Left lung (tissue), 10 donors: ENCODE data around the gene HMBS. TPM values are rescaled to one million over a fixed set of nuclear protein-coding genes. Genes with fewer than 3 reads are reported as not detected.

Source experiments
- ATAC-seq: fragments of 200-7000 bp; cut with Tn5 transposase; one replicate; pipeline ENCODE4 v1.9.1; 2020; ENCODE audit warnings: moderate library complexity
- DNase-seq, 4 donors: peaks; one replicate each; pipeline ENCODE4 v3.0.0-alpha.2; 2013 to 2020
- H3K27ac ChIP-seq, 2 donors: fragments of 200-600 bp; sonication (generic) in 1 of 2; one replicate each; pipeline versions ENCODE4 v1.5.0 to v1.8.0; 2020 to 2021
- H3K27me3 ChIP-seq, 2 donors: fragments of 200-600 bp; sonication (generic) in 1 of 2; one replicate each; pipeline versions ENCODE4 v1.5.0 to v1.8.0; 2020 to 2021
- H3K36me3 ChIP-seq, 2 donors: fragments of 200-600 bp; sonication (generic) in 1 of 2; one replicate each; pipeline versions ENCODE4 v1.5.0 to v1.8.0; 2020 to 2021
- H3K4me1 ChIP-seq, 2 donors: fragments of 200-600 bp; one replicate each; pipeline ENCODE4 v1.8.0; 2021
- H3K4me3 ChIP-seq, 2 donors: fragments of 200-600 bp; sonication (generic) in 1 of 2; one replicate each; pipeline versions ENCODE4 v1.5.0 to v1.8.0; 2020 to 2021; ENCODE audit warnings: mild to moderate bottlenecking in 1 of 2
- H3K9me3 ChIP-seq, 2 donors: fragments of 200-600 bp; sonication (generic) in 1 of 2; one replicate each; pipeline versions ENCODE4 v1.5.0 to v1.8.0; 2020 to 2021
- intact Hi-C, 2 donors: fragments of 100-400 bp; cut with DNase I; formaldehyde crosslinking; loops; one replicate each; pipeline versions ENCODE4 v1.11.2 to v1.14.2; 2022
- polyA plus RNA-seq, 6 donors: library from polyadenylated mRNA; unstranded; fragments of 120-200 nt; gene quantifications; one replicate each; pipeline ENCODE4 v1.2.1, GENCODE V29; 2013; ENCODE audit not compliant: insufficient read length in 6 of 6
- total RNA-seq, 2 donors: library from RNA; stranded (reverse); fragmentation: NEBNext Ultra II Directional; extraction: Animal tissue kit (Norgen Biotek cat#: 25700); gene quantifications; one replicate each; pipeline ENCODE4 v1.2.1, GENCODE V29; 2021
- TF ChIP-seq, protein P1 (sequence below), 2 donors: fragments of 200-600 bp; sonication (generic) in 1 of 2; IDR thresholded peaks; one replicate each; pipeline versions ENCODE4 v1.5.0 to v1.8.0; 2021; ENCODE audit warnings: antibody characterized with exemption in 2 of 2
- donor health status: DM: no; HTN: yes; CAD: no.
- donor health status: DM: no; HTN: no; CAD: no.

The HMBS gene
- total and polyA plus RNA-seq, 8 donors: 16.5 to 32.0 (median 24.1) TPM

DNA sequence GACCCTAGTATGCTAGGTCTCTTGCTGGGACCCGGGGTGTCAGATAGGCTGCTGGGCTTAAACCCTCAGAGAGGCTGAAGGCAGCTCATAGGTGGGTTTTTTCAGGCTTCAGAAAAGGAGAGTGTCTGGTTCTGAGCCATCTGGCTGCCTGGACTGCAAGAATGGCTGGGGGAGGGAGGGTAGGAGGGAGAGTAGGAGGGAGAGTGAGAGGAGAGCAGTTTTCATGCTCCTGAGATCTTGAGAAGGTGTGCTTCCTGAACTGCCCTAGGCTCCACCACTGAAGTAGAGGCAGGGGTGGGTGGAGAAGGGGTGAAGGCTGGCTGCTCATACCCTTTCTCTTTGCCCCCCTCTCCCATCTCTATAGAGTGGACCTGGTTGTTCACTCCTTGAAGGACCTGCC, 4.6 kb downstream of the HMBS start:
- Histone ChIP-seq H3K4me1 (peaks cover 24 to 59% of the 10 kb centered on the region in 2 donors), H3K4me3 (no peak overlapping the region), H3K9me3 (no peaks in the 10 kb centered on the region), H3K27ac (no peak overlapping the region), H3K27me3 (no peaks in the 10 kb centered on the region), H3K36me3 (peaks cover 0 to 9% of the 10 kb centered on the region in 2 donors)
- TF ChIP-seq, protein P1, sequence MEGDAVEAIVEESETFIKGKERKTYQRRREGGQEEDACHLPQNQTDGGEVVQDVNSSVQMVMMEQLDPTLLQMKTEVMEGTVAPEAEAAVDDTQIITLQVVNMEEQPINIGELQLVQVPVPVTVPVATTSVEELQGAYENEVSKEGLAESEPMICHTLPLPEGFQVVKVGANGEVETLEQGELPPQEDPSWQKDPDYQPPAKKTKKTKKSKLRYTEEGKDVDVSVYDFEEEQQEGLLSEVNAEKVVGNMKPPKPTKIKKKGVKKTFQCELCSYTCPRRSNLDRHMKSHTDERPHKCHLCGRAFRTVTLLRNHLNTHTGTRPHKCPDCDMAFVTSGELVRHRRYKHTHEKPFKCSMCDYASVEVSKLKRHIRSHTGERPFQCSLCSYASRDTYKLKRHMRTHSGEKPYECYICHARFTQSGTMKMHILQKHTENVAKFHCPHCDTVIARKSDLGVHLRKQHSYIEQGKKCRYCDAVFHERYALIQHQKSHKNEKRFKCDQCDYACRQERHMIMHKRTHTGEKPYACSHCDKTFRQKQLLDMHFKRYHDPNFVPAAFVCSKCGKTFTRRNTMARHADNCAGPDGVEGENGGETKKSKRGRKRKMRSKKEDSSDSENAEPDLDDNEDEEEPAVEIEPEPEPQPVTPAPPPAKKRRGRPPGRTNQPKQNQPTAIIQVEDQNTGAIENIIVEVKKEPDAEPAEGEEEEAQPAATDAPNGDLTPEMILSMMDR (IDR thresholded peaks at IDR 0.05): no peak
- DNase-seq (no peak), ATAC-seq (no peak)
- intact Hi-C loops: no loop called here

- TF ChIP-seq, protein P1 (IDR thresholded peaks at IDR 0.05): no peak
- H3K4me1 ChIP-seq: peaks cover 17 to 53% of the 10 kb centered on the region in 2 donors
- ATAC-seq: no peak
- H3K36me3 ChIP-seq: peaks cover 0 to 9% of the 10 kb centered on the region in 2 donors
- H3K27me3 ChIP-seq: no peaks in the 10 kb centered on the region
- no peak overlapping the region for H3K27ac ChIP-seq
- DNase-seq: peak in 1 of 4 donors; percentile 64
- intact Hi-C loops: no loop called here
- no peak overlapping the region for H3K4me3 ChIP-seq
- no peaks in the 10 kb centered on the region for H3K9me3 ChIP-seq
Measured at GRCh38 chr11:119091178-119091577, 6.5 kb downstream of the HMBS start.

DNA sequence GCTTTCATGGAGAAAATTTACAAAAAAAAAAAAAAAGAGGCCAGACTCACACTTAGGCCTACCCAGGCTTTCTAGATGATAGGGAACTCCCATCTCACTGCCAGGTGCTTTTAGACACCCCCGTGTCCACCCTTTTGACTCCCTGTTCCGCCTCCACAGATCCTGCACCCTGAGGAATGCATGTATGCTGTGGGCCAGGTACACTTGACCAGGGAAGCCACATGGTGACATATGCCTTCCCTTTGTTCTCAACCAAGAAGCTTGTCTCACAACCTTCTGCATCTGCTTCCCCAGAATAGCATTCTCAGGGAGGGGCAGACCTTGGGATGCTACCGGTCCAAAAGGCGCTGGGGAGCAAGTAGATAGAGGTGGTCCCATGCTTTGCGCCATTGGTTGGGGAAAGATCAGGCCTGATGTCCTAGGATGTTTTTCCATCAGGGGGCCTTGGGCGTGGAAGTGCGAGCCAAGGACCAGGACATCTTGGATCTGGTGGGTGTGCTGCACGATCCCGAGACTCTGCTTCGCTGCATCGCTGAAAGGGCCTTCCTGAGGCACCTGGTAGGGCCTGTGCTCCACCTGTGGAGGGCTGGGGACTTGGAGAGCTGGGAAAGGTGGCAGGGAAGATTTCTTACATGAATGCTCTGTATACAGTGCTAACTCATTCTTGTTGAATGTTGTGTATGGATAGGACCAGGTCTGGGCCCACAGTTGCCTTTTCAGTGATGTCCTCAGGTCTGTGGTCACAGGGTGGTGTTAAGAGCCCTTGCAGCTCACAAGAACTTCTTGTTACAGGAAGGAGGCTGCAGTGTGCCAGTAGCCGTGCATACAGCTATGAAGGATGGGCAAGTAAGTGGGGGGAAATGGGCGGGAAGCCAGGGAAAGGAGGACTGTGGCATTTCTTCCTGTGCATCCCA, 7.5 kb downstream of the HMBS start:
- peaks cover 0 to 16% of the 10 kb centered on the region in 2 donors for H3K36me3 ChIP-seq
- H3K27ac ChIP-seq: peak overlapping the region in 1 of 2 donors; percentile 23
- no peaks in the 10 kb centered on the region for H3K9me3 ChIP-seq
- no peaks in the 10 kb centered on the region for H3K27me3 ChIP-seq
- intact Hi-C loops: no loop called here
- TF ChIP-seq, protein P1 (IDR thresholded peaks at IDR 0.05): no peak
- H3K4me1 ChIP-seq: peaks cover 17 to 48% of the 10 kb centered on the region in 2 donors
- no peak overlapping the region for H3K4me3 ChIP-seq
- no peak for ATAC-seq
- DNase-seq: no peak

- intact Hi-C loops: no loop called here
- no peak for DNase-seq
- H3K27me3 ChIP-seq: no peaks in the 10 kb centered on the region
- no peaks in the 10 kb centered on the region for H3K9me3 ChIP-seq
- H3K4me3 ChIP-seq: peak overlapping the region; percentile 88 to 89
- peaks cover 17 to 39% of the 10 kb centered on the region in 2 donors for H3K4me1 ChIP-seq
- peaks cover 0 to 25% of the 10 kb centered on the region in 2 donors for H3K36me3 ChIP-seq
- TF ChIP-seq, protein P1 (IDR thresholded peaks at IDR 0.05): no peak
- H3K27ac ChIP-seq: peak overlapping the region in 1 of 2 donors; percentile 96
- ATAC-seq: no peak
Measured at GRCh38 chr11:119092880-119093842, 8.5 kb downstream of the HMBS start.
